Left lung (tissue), 10 donors: ENCODE results near the gene SPATS2. TPM values are rescaled to one million over a fixed set of nuclear protein-coding genes. Genes with fewer than 3 reads are reported as not detected.
A peak's percentile ranks its signal among the peaks of the same experiment; 100 is the strongest.

Source experiments
- ATAC-seq: fragments of 200-7000 bp; cut with Tn5 transposase; one replicate; pipeline ENCODE4 v1.9.1; 2020; ENCODE audit warnings: moderate library complexity
- DNase-seq, 4 donors: peaks; one replicate each; pipeline ENCODE4 v3.0.0-alpha.2; 2013 to 2020
- H3K27ac ChIP-seq, 2 donors: fragments of 200-600 bp; sonication (generic) in 1 of 2; one replicate each; pipeline versions ENCODE4 v1.5.0 to v1.8.0; 2020 to 2021
- H3K27me3 ChIP-seq, 2 donors: fragments of 200-600 bp; sonication (generic) in 1 of 2; one replicate each; pipeline versions ENCODE4 v1.5.0 to v1.8.0; 2020 to 2021
- H3K36me3 ChIP-seq, 2 donors: fragments of 200-600 bp; sonication (generic) in 1 of 2; one replicate each; pipeline versions ENCODE4 v1.5.0 to v1.8.0; 2020 to 2021
- H3K4me1 ChIP-seq, 2 donors: fragments of 200-600 bp; one replicate each; pipeline ENCODE4 v1.8.0; 2021
- H3K4me3 ChIP-seq, 2 donors: fragments of 200-600 bp; sonication (generic) in 1 of 2; one replicate each; pipeline versions ENCODE4 v1.5.0 to v1.8.0; 2020 to 2021; ENCODE audit warnings: mild to moderate bottlenecking in 1 of 2
- H3K9me3 ChIP-seq, 2 donors: fragments of 200-600 bp; sonication (generic) in 1 of 2; one replicate each; pipeline versions ENCODE4 v1.5.0 to v1.8.0; 2020 to 2021
- CTCF ChIP-seq, 2 donors: fragments of 200-600 bp; sonication (generic) in 1 of 2; IDR thresholded peaks; one replicate each; pipeline versions ENCODE4 v1.5.0 to v1.8.0; 2021; ENCODE audit warnings: antibody characterized with exemption in 2 of 2
- intact Hi-C, 2 donors: fragments of 100-400 bp; cut with DNase I; formaldehyde crosslinking; loops; one replicate each; pipeline versions ENCODE4 v1.11.2 to v1.14.2; 2022
- polyA plus RNA-seq, 6 donors: library from polyadenylated mRNA; unstranded; fragments of 120-200 nt; gene quantifications; one replicate each; pipeline ENCODE4 v1.2.1, GENCODE V29; 2013; ENCODE audit not compliant: insufficient read length in 6 of 6
- total RNA-seq, 2 donors: library from RNA; stranded (reverse); fragmentation: NEBNext Ultra II Directional; extraction: Animal tissue kit (Norgen Biotek cat#: 25700); gene quantifications; one replicate each; pipeline ENCODE4 v1.2.1, GENCODE V29; 2021
- donor health status: DM: no; HTN: yes; CAD: no.
- donor health status: DM: no; HTN: no; CAD: no.

SPATS2 gene
- total and polyA plus RNA-seq, 8 donors, result 14.6 to 77.0 (median 67.7) TPM

GRCh38 chr12:49340095-49340870, 27.0 kb upstream of the SPATS2 start:
- Histone ChIP-seq H3K27me3 (peaks cover 57 to 98% of the 10 kb centered on the region in 2 donors), H3K9me3 (no peaks in the 10 kb centered on the region), H3K27ac (no peak overlapping the region), H3K4me1 (peaks cover 14 to 40% of the 10 kb centered on the region in 2 donors), H3K36me3 (no peaks in the 10 kb centered on the region), H3K4me3 (no peak overlapping the region)
- no peak for DNase-seq
- intact Hi-C loops, result loop anchor here in 1 of 2 donors (10.0 kb wide), 1 partner anchor 55 kb away; no protein-coding TSS in a partner anchor
- ATAC-seq, result no peak
- no peak for TF ChIP-seq CTCF (IDR thresholded peaks at IDR 0.05)

- ATAC-seq (no peak), DNase-seq (no peak)
- no peak overlapping the region for H3K27ac ChIP-seq
- no peak overlapping the region for H3K4me3 ChIP-seq
- peaks cover 57 to 98% of the 10 kb centered on the region in 2 donors for H3K27me3 ChIP-seq
- no peaks in the 10 kb centered on the region for H3K36me3 ChIP-seq
- TF ChIP-seq CTCF (IDR thresholded peaks at IDR 0.05), result no peak
- H3K4me1 ChIP-seq, result peaks cover 23 to 47% of the 10 kb centered on the region in 2 donors
- H3K9me3 ChIP-seq, result no peaks in the 10 kb centered on the region
- intact Hi-C loops, result loop anchor here in 1 of 2 donors (10.0 kb wide), 1 partner anchor 56 kb away; no protein-coding TSS in a partner anchor
These were observed 26.1 kb upstream of the SPATS2 start for GRCh38 chr12:49340971-49341776.

GRCh38 chr12:49341777-49342065, 25.5 kb upstream of the SPATS2 start:
- no peaks in the 10 kb centered on the region for H3K9me3 ChIP-seq
- peaks cover 57 to 98% of the 10 kb centered on the region in 2 donors for H3K27me3 ChIP-seq
- peak overlapping the region in 1 of 2 donors; percentile 37 for H3K4me3 ChIP-seq
- H3K36me3 ChIP-seq, result no peaks in the 10 kb centered on the region
- DNase-seq, result no peak
- no peak for TF ChIP-seq CTCF (IDR thresholded peaks at IDR 0.05)
- intact Hi-C loops, result loop anchor here in 1 of 2 donors (10.0 kb wide), 1 partner anchor 57 kb away; no protein-coding TSS in a partner anchor
- H3K4me1 ChIP-seq, result peaks cover 28 to 47% of the 10 kb centered on the region in 2 donors
- H3K27ac ChIP-seq, result no peak overlapping the region
- ATAC-seq, result no peak

- TF ChIP-seq CTCF (IDR thresholded peaks at IDR 0.05), result peak; percentile 71 to 83
- Histone ChIP-seq H3K9me3 (no peaks in the 10 kb centered on the region), H3K4me1 (peaks cover 34 to 47% of the 10 kb centered on the region in 2 donors), H3K27ac (no peak overlapping the region), H3K4me3 (peak overlapping the region; percentile 18 to 37), H3K27me3 (peaks cover 57 to 98% of the 10 kb centered on the region in 2 donors), H3K36me3 (no peaks in the 10 kb centered on the region)
- DNase-seq, result peak; percentile 53 to 94 (median 80)
- intact Hi-C loops, result loop anchor here in 1 of 2 donors (10.0 kb wide), 1 partner anchor 57 kb away; no protein-coding TSS in a partner anchor
- ATAC-seq, result peak; percentile 79
These were observed 25.0 kb upstream of the SPATS2 start for GRCh38 chr12:49342066-49342913.
